RWPE2 (cell line): ENCODE data around the gene HES2.
"Not testable (repeated sequence)": the region's sequence is repeated elsewhere in the genome, so short reads cannot be mapped to it uniquely, and the experiment has no call there.

ENCODE experiments used
- ATAC-seq: fragments of 200-7000 bp; cut with Tn5 transposase; 3 replicates; pipeline ENCODE4 v1.9.1; 2021; ENCODE audit warnings: low read depth
- DNase-seq: peaks from one replicate; pipeline ENCODE4 v3.0.0-alpha.2; 2020; ENCODE audit warnings: low spot score
- H3K27ac ChIP-seq: fragments of 450-650 bp; 2 replicates; pipeline ENCODE4 v1.5.1; 2017; ENCODE audit warnings: mild to moderate bottlenecking; ENCODE audit not compliant: poor library complexity, severe bottlenecking
- H3K27me3 ChIP-seq: fragments of 250-450 bp; sonication (Bioruptor Pico); 2 replicates; pipeline ENCODE4 v1.5.1; 2021; ENCODE audit warnings: mild to moderate bottlenecking, moderate library complexity; ENCODE audit not compliant: insufficient read depth, poor library complexity, severe bottlenecking
- H3K36me3 ChIP-seq: fragments of 250-450 bp; sonication (Bioruptor Pico); 2 replicates; pipeline ENCODE4 v1.5.1; 2020; ENCODE audit warnings: low read depth, mild to moderate bottlenecking, moderate library complexity
- H3K4me1 ChIP-seq: fragments of 250-450 bp; sonication (Bioruptor Pico); 2 replicates; pipeline ENCODE4 v1.5.1; 2021; ENCODE audit warnings: mild to moderate bottlenecking, moderate library complexity; ENCODE audit not compliant: insufficient read depth, poor library complexity, severe bottlenecking
- H3K4me3 ChIP-seq: fragments of 250-450 bp; sonication (Bioruptor Pico); 2 replicates; pipeline ENCODE4 v1.5.1; 2021; ENCODE audit warnings: mild to moderate bottlenecking, moderate library complexity; ENCODE audit not compliant: severe bottlenecking
- H3K9me3 ChIP-seq: fragments of 250-450 bp; sonication (Bioruptor Pico); 2 replicates; pipeline ENCODE4 v1.5.1; 2021; ENCODE audit warnings: mild to moderate bottlenecking, moderate library complexity; ENCODE audit not compliant: severe bottlenecking
- CTCF ChIP-seq: fragments of 450-650 bp; IDR thresholded peaks from one replicate; pipeline ENCODE4 v1.5.1; 2017; ENCODE audit warnings: mild to moderate bottlenecking, moderate library complexity; ENCODE audit not compliant: poor library complexity, severe bottlenecking

Gene HES2

DNA sequence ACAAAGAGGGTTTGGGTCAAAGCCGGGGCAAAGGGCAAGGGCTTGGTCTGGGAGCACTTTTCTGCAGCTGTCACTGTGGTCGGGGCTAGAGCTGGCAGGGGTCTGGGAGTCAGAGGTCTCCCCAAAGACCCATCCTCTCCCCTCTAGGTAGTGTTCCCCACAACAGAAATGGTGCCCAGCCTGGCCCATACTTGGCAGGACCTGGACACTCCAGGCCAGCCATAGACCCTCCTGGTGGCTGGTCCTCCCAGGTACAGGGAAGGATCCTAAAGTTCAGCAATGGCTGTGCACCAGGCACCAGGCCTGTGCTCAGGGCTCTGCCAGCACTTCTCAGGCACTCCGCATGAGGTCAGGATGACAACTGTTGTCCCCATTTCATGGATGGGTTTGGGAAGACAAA lies 15.8 kb upstream of the HES2 start:
- DNase-seq, result no peak
- no peak for TF ChIP-seq CTCF

GRCh38 chr1:6435129-6435528 lies 15.4 kb upstream of the HES2 start:
- Histone ChIP-seq H3K27me3 (no peaks in the 10 kb centered on the region), H3K27ac (no peak overlapping the region), H3K4me3 (no peak overlapping the region), H3K36me3 (no peaks in the 10 kb centered on the region), H3K4me1 (no peaks in the 10 kb centered on the region), H3K9me3 (no peaks in the 10 kb centered on the region)
- TF ChIP-seq CTCF, result no peak
- DNase-seq, result no peak
- no peak for ATAC-seq

More for the DNA sequence above, 15.8 kb upstream of the HES2 start:
- Histone ChIP-seq H3K4me3 (no peak overlapping the region), H3K27me3 (no peaks in the 10 kb centered on the region), H3K9me3 (no peaks in the 10 kb centered on the region), H3K36me3 (no peaks in the 10 kb centered on the region), H3K4me1 (no peaks in the 10 kb centered on the region), H3K27ac (no peak overlapping the region)
- no peak for ATAC-seq

DNA sequence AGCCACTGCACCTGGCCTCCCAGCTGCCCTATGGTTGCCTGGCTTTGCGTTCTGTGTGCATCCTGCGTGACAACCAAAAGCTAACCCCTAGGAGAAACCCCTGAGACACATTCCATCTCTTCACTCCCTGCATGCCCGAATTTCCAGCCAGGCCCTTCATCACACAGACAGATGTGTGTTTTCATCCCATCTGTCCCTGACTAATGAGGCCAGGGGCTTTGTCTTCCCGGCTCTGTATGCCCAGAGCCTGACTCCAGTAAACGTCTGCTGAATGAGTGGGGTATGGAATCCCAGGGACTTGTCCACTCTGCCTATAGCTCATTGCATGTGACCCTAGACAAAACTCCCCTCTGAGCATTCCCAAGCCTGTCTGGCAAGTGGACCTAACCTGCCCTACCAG lies 14.5 kb upstream of the HES2 start:
- Histone ChIP-seq H3K36me3 (no peaks in the 10 kb centered on the region), H3K4me3 (no peak overlapping the region), H3K9me3 (no peaks in the 10 kb centered on the region), H3K27ac (no peak overlapping the region), H3K27me3 (no peaks in the 10 kb centered on the region), H3K4me1 (no peaks in the 10 kb centered on the region)
- no peak for TF ChIP-seq CTCF
- DNase-seq, result no peak
- no peak for ATAC-seq

DNA sequence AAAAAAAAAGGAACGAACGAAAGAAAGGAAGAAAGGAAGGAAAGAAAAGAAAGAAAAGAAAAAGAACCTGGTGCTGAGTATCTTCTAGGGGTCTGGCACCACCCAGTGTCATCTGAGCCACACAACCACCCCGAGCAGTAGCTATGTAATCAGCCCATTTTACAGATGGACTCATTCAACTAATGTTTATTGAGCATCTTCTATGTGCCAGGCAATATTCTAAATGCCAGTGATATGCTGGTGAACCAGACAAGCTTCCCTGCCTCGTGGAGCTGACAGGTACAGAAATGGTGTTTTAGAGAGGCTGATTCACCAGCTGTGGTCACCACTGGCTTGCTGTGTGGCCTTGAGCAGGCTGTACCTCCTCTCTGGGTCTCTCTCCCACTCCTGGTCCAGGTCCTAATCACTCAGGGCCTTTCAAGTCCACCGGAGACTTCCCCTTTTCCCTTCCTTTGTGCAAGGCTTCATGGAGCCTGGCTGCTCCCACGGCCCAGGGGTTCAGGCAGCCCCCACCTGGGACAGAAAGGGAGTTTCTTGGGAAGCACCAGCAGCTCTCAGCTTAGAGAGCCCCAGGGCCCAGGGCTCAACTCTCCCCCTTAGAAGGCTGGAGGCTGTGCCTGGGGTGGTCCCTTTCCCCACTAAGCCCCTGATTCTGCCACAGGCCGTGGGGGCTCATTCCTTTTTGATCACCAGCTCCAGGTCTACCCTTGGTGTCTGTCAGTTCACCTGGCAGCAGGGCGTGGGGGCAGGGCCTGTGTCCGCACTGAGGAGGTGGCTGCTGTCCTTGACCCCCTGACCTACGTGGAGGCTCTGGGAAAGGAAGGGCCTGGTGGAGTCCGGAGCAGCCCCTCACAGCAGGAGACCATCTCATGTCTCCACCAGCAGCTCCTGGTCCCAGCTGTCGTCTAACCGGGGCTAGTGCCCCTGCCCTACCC lies 12.2 kb upstream of the HES2 start:
- H3K4me1 ChIP-seq, ATAC-seq, DNase-seq, H3K27me3 ChIP-seq, H3K27ac ChIP-seq, H3K9me3 ChIP-seq, H3K36me3 ChIP-seq, H3K4me3 ChIP-seq: not testable (repeated sequence)

GRCh38 chr1:6429660-6430411 lies 10.1 kb upstream of the HES2 start:
- H3K4me1 ChIP-seq, H3K27ac ChIP-seq, H3K4me3 ChIP-seq, H3K36me3 ChIP-seq, DNase-seq, H3K27me3 ChIP-seq, H3K9me3 ChIP-seq, ATAC-seq: not testable (repeated sequence)

- DNase-seq, H3K9me3 ChIP-seq, H3K4me3 ChIP-seq, H3K36me3 ChIP-seq, H3K27ac ChIP-seq, ATAC-seq, H3K27me3 ChIP-seq, H3K4me1 ChIP-seq: not testable (repeated sequence)
Observed at GRCh38 chr1:6428453-6428852, 8.7 kb upstream of the HES2 start.
